GM19025 (cell line): ENCODE measurements around the gene ZNF827.
"Not testable (repeated sequence)": the region's sequence is repeated elsewhere in the genome, so short reads cannot be mapped to it uniquely, and the experiment has no call there.

Experiments
- ATAC-seq: cut with Tn5 transposase; IDR thresholded peaks from one replicate; pipeline ENCODE4 v1.9.1; 2021; ENCODE audit warnings: mild to moderate bottlenecking, low read depth, moderate library complexity; ENCODE audit not compliant: unreplicated experiment

Gene ZNF827

GRCh38 chr4:145839151-145839550, 99.5 kb downstream of the ZNF827 start:
- no peak for ATAC-seq

- not testable (repeated sequence) for ATAC-seq
Observed at GRCh38 chr4:145832384-145832783, 106.2 kb downstream of the ZNF827 start.

GRCh38 chr4:145830699-145831098, 107.9 kb downstream of the ZNF827 start:
- peak; percentile 42 for ATAC-seq

DNA sequence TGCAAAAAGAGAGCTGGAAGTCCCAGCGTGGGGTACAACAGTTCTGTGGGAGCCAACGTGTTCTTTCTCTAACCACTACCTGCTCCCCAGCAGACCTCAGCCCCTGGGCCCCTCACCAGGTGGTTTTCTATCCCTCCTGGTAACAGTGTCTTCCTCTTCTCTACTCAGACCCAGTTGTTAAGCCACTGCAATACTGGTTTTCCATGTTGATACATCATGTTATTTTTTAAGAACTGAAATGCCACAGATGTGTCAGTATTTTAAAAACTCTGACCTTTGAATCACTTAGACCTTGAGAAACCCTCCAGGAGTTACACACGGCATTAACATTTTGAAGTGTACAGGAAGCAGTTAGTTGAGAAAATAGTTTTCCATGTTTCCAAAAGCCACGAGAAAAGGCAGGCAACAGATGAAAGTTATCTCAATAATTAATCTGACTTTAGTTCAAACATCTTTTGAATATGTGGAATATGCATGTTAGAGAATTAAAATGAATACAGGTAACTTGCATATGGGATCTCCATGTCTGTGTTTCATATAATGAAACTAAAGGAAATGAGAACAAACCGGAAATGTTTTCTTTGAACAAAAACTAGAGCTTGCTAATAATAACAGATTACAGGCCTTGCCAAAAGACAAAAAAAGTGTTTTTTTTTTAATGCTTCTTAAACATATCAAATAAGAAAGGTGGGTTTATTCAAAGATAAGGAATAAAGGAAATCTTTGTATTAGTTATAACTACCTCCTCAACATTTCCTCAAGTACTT, 108.8 kb downstream of the ZNF827 start:
- no peak for ATAC-seq

DNA sequence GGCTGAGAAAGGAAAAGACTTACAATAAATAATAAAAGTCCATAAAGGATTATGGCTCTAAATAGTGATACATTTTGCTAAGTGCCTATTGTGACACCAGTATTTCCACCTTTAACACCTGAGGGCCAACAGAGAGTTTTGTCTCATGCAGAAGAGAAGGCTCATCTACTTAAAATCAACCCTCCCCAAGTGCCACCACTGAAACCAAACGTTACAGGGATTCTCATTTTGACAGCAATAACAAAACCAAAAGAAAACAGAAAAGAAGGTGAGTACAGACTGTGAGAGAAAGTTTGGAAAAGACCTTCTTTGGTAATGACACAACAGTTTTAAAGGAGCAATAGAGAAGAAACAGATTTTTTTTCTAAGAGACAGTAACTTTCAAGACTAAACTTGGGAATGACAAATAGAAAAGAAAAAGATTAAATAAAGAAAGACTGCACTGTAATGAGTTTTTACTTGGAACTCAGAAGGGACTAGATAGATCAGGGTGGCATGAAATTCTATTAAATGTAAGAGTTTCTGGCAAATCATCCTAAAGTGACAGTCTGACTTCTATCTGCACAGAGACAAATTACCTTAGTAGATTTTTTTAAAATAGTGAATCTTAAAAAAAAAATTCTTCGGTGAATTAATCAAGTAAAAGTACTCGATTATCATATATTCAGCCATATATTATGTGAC, 109.7 kb downstream of the ZNF827 start:
- peak; percentile 66 for ATAC-seq

DNA sequence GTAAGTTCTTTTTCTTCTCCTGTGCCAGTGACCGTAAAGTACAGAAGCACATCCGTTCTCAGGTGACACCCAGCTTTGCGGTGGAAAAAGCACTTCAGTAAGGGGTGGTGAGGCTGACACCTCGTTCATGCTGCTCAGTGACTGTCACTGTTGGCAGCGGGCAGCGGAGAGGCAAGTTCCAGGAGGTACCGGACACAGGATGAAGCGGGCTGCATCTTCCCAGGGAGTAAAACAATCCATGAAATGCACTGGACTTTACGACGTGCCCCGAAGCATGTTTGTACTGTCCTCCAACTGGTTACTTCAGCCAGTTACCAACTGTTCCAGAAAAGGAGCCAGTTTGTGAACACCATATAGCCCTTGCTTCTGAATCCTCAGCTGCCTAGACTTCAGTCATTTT, 110.7 kb downstream of the ZNF827 start:
- ATAC-seq = no peak

DNA sequence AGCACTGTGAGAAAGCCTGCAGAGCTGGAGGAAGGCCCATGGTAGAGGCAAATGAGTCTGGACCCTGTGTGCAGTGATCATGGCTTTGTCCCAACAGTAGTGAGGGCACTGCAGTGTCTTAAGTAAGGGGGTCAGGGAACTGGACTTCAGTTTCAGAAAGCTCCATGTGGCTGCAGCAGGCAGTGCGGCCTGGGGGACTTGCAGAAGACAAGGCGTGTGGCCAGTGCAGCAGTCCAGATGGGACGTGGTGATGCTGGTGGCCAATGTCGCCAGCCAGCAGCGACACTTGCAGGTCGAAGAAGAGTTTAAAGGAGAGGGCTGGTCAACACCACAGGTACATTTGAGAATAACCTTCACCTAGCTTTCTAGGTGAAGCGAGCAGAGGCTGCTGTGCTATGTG, 113.4 kb downstream of the ZNF827 start:
- no peak for ATAC-seq

- no peak for ATAC-seq
Observed at GRCh38 chr4:145824463-145824862, 114.2 kb downstream of the ZNF827 start.

GRCh38 chr4:145823743-145824142, 114.9 kb downstream of the ZNF827 start:
- ATAC-seq = peak; percentile 55

GRCh38 chr4:145822581-145822980, 116.0 kb downstream of the ZNF827 start:
- no peak for ATAC-seq

GRCh38 chr4:145822181-145822580, 116.4 kb downstream of the ZNF827 start:
- ATAC-seq = no peak

- no peak for ATAC-seq
Observed at GRCh38 chr4:145821766-145822165, 116.9 kb downstream of the ZNF827 start.

DNA sequence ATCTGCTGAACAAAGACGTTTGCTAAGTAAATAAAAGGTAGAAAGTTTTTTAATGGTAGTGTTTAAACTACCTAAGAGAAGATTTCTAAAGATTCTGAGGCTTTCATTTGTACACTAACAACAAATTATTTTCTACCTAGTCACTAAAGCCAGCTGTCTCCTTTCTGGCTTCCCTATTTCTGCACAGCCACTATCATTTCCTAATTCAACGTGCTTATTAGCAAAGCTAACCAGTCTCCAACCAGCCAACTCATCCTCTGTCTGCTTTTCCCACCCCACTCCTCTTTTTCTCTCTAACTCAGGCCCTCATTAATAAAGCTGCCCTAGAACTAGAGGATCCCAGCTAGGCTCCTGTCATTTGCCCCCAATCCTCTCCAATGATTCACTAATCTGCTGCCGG, 118.2 kb downstream of the ZNF827 start:
- no peak for ATAC-seq

DNA sequence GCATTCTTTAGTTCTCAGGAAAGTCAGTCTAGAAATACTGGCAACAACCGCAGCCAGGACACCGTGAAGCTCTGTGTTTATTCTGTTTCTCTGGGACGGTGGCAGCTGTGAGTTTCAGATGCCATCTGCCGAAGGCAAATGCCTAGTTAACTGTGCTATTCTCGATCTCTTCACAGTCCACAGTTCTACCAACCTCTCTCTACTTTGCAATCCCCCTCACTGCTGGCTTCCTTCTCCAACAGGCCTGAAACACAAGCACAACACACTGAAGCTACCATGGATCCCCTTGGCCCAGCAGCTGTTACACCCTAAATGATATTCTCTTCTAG, 118.8 kb downstream of the ZNF827 start:
- ATAC-seq = no peak

DNA sequence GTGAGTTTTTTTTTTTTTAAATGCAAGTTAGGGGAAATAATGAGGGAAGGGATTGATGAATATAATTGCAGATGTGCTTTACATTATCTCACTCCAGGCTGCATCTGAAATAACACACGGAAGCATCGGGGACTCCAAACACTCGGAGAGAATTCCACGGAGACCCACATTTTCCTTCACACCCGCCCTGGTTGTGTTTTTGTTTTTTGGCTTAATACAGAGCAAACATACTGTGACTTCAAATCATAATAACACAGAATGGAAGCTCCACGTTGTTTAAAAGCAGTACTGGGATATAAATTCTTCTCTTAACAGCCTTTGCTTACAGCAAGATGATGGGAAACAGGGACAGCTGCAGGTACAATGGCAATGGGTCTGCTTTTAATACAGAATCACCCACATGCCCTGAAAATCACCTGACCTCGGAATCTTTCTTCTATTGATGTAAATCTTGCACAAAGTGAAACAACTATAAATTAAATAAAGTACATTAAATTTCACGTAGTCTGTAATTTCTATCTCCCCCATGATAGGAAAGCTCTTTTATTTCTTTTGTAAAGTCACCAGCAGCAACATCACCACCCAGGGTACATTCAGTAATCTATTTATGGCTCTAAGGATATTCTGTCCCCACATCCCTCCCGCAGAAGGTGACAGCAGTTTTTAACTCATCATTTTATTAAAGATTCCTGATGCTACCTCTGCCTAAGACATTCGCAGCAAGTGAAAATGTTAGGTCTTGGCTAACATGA, 119.3 kb downstream of the ZNF827 start:
- ATAC-seq = no peak

DNA sequence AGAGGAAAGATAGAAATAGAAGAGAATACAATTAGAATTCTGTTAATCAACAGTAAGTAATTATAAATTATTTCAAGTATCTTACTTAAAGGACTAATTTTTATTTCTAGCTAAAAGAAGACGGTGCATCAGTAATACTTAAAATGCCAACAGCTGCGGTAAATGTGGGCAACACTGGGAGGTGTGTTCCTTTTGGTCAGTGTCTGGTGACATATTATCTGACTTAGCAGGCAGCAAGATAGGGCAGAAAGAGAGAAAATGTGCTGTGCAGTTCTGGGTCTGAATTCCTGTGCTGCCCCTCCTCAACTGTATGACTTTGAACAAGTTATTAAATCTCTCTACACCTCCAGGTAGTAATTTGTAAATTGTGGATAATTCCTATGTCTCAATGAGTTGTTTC, 120.6 kb downstream of the ZNF827 start:
- no peak for ATAC-seq

GRCh38 chr4:145816091-145816490, 122.5 kb downstream of the ZNF827 start:
- ATAC-seq = no peak

DNA sequence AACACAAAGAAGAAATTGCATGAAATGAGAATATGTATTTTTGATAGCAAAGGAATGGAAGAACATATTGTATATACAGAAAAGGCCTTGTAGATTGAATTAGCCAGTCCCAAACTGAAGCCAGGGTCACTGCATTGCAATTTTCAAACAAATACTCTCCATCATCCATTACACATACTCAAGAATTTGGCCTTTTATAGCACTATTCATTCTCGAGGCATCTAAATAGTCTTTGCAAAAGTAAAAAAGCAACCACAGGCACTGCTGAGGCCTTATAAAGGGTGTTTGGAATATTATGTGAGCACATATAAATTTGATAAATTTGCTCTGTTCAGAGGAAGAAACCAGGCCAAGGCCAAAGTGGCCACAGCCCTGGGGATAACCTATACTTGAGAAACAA, 123.0 kb downstream of the ZNF827 start:
- no peak for ATAC-seq

GRCh38 chr4:145815027-145815612, 123.5 kb downstream of the ZNF827 start:
- ATAC-seq = no peak

DNA sequence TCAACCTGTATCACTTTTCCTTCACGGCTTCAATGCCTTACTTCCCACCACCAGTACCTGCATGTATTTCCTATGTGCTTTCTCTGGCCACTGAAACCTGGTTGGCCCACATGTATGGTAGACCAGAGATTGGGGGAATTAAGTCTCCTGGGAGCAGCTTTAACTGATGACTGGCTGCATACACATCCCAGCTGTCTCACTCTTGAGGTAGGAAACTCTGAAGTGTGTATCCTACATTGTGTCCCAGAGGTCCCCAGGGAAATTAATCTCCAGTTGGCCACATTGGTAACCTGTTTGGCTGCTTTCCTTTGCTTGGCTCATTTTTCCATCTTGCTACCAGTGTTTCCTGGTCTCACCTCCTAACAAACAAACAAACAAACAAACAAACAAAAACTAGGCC, 124.4 kb downstream of the ZNF827 start:
- no peak for ATAC-seq

- ATAC-seq = no peak
Observed at GRCh38 chr4:145812919-145813318, 125.7 kb downstream of the ZNF827 start.
